Stimulated activated CD8-positive, alpha-beta memory T cell treated with anti-CD3 and anti-CD28 coated beads, Interleukin-15, amount 100 ng/mL, for 48 hours (primary cell): Measurements from ENCODE around the gene GABPB1.

Source experiments
- DNase-seq, 2 donors: peaks; one replicate each; pipeline ENCODE4 v3.0.0-alpha.2; 2020; ENCODE audit warnings: low read depth in 2 of 2

The GABPB1 gene

GRCh38 chr15:50277370-50277769 lies 77.6 kb downstream of the GABPB1 start:
- no peak for DNase-seq

- DNase-seq: no peak
These were observed 79.1 kb downstream of the GABPB1 start for GRCh38 chr15:50275908-50276307.

- DNase-seq: no peak
These were observed 79.9 kb downstream of the GABPB1 start for GRCh38 chr15:50275091-50275490.

GRCh38 chr15:50267577-50267976 lies 87.4 kb downstream of the GABPB1 start:
- no peak for DNase-seq

- DNase-seq: no peak
These were observed 89.4 kb downstream of the GABPB1 start, which contains the start of gene HDC for GRCh38 chr15:50265620-50266019. HDC (minus strand) TSS chr15:50265726; CDS start chr15:50265623, 103 bp downstream.

GRCh38 chr15:50262533-50262932 lies 92.5 kb downstream of the GABPB1 start:
- peak; percentile 63 to 65 for DNase-seq

GRCh38 chr15:50261981-50262380 lies 93.0 kb downstream of the GABPB1 start:
- no peak for DNase-seq

- no peak for DNase-seq
These were observed 94.0 kb downstream of the GABPB1 start for GRCh38 chr15:50260969-50261496.

- DNase-seq: no peak
These were observed 95.7 kb downstream of the GABPB1 start for GRCh38 chr15:50259276-50259675.

- DNase-seq: no peak
These were observed 97.1 kb downstream of the GABPB1 start for GRCh38 chr15:50257924-50258323.

- DNase-seq: no peak
These were observed 97.7 kb downstream of the GABPB1 start for GRCh38 chr15:50257332-50257731.

GRCh38 chr15:50256188-50257041 lies 98.6 kb downstream of the GABPB1 start:
- no peak for DNase-seq

- DNase-seq: no peak
These were observed 102.4 kb downstream of the GABPB1 start for GRCh38 chr15:50252556-50252955.

- no peak for DNase-seq
These were observed 103.3 kb downstream of the GABPB1 start for GRCh38 chr15:50251638-50252182.

- DNase-seq: no peak
These were observed 104.1 kb downstream of the GABPB1 start for GRCh38 chr15:50250760-50251394.

GRCh38 chr15:50249704-50250103 lies 105.3 kb downstream of the GABPB1 start:
- no peak for DNase-seq

- DNase-seq: no peak
These were observed 105.9 kb downstream of the GABPB1 start for GRCh38 chr15:50248994-50249582.

GRCh38 chr15:50247819-50248655 lies 107.0 kb downstream of the GABPB1 start:
- DNase-seq: no peak

GRCh38 chr15:50246631-50247030 lies 108.4 kb downstream of the GABPB1 start:
- DNase-seq: no peak

GRCh38 chr15:50244959-50245624 lies 109.9 kb downstream of the GABPB1 start:
- no peak for DNase-seq

- DNase-seq: no peak
These were observed 110.8 kb downstream of the GABPB1 start for GRCh38 chr15:50244153-50244552.
